ENCODE results near the gene FFAR3. TPM values are rescaled to one million over a fixed set of nuclear protein-coding genes. Genes with fewer than 3 reads are reported as not detected.

The FFAR3 gene
- not detected in 2 replicates for total RNA-seq (2016; rRNA removed; fragmentation: Illumina TruSeq; extraction: Trizol)
- not detected in 2 replicates for total RNA-seq (2016; cell fraction: cytosol; rRNA removed; fragmentation: Illumina TruSeq; extraction: Trizol; ENCODE audit: low read depth)
- not detected in 2 replicates for total RNA-seq (2016; cell fraction: insoluble cytoplasmic fraction; rRNA removed; fragmentation: Illumina TruSeq; extraction: Trizol)
- not detected in 2 replicates for total RNA-seq (2016; cell fraction: membrane; rRNA removed; fragmentation: Illumina TruSeq; extraction: Trizol)
- not detected in 2 replicates for total RNA-seq (2016; cell fraction: nucleus; rRNA removed; fragmentation: Illumina TruSeq; extraction: Trizol)
- polyA plus RNA-seq (2011; rRNA removed), result not detected in 2 replicates
- not detected in 2 replicates for polyA plus RNA-seq (2011; cell fraction: cytosol; rRNA removed)
- not detected in 2 replicates for polyA plus RNA-seq (2011; cell fraction: nucleus; rRNA removed)
- not detected in 2 replicates for polyA plus RNA-seq (2012)
- polyA plus RNA-seq (2016; cell fraction: cytosol; fragmentation: Illumina TruSeq; extraction: Trizol; ENCODE audit: low read depth), result not detected in 2 replicates
- not detected in 2 replicates for polyA plus RNA-seq (2016; cell fraction: insoluble cytoplasmic fraction; fragmentation: Illumina TruSeq; extraction: Trizol; ENCODE audit: low read depth)
- not detected in 2 replicates for polyA plus RNA-seq (2016; cell fraction: membrane; fragmentation: Illumina TruSeq; extraction: Trizol; ENCODE audit: low read depth)
- polyA plus RNA-seq (2016; cell fraction: nucleus; fragmentation: Illumina TruSeq; extraction: Trizol; ENCODE audit: insufficient read depth, low read depth), result not detected in 2 replicates
- polyA minus RNA-seq (2011; rRNA and poly(A)+ RNA removed; ENCODE audit: low replicate concordance), result not detected in 2 replicates
- not detected in 2 replicates for polyA minus RNA-seq (2011; cell fraction: cytosol; rRNA and poly(A)+ RNA removed)
- polyA minus RNA-seq (2011; cell fraction: nucleus; rRNA and poly(A)+ RNA removed), result not detected in 2 replicates
- not detected for Bru-seq, nascent RNA
- BruChase-seq, experiment 1, labeled RNA remaining after a 6-hour chase, result not detected
- BruChase-seq, experiment 2, labeled RNA remaining after a 2-hour chase, result not detected
- long read RNA-seq, experiment 1, result 0 reads
- long read RNA-seq, experiment 2, result 0 reads

GRCh38 chr19:35357867-35358573, at the start of gene FFAR3:
TSS of gene FFAR3 (plus strand) at chr19:35358460. CDS start at chr19:35358891, 431 bp downstream.
- Histone ChIP-seq H3K9ac (ENCODE audit: insufficient read depth, low read depth, low read length) (no peak within 1 kb of the TSS), H3K27ac (ENCODE audit: extremely low read length, insufficient read depth, low read length) (no peak within 1 kb of the TSS), H2AFZ (ENCODE audit: low read length) (no peak within 1 kb of the TSS), H3K4me1 (ENCODE audit: insufficient read depth, low read length) (peaks cover 48% of the 10 kb centered on the region), H3K36me3 (replicated peaks in 1 of 2; ENCODE audit: control insufficient read depth in 1 of 2, insufficient read depth in 2 of 2, low read length in 2 of 2) (no peaks in the 10 kb centered on the region), H3K4me2 (ENCODE audit: low read depth, low read length) (no peak within 1 kb of the TSS), H4K20me1 (ENCODE audit: insufficient read depth, low read length) (no peaks in the 10 kb centered on the region), H3K27me3 (ENCODE audit: control insufficient read depth in 1 of 2, insufficient read depth in 2 of 2, low read length in 2 of 2) (peaks cover 6 to 17% of the 10 kb centered on the region in 2 experiments; a peak in 4 of 5 replicates), H3K79me2 (ENCODE audit: insufficient read depth, low read length) (no peaks in the 10 kb centered on the region), H3K4me3 (replicated peaks in 1 of 3; ENCODE audit: insufficient read depth in 1 of 3, low read depth in 2 of 3, low read length in 3 of 3) (no peak within 1 kb of the TSS), H3K9me3 (ENCODE audit: low read length) (no peaks in the 10 kb centered on the region)
- POLR2A ChIA-PET, result no interaction called here
- CTCF ChIA-PET (ENCODE audit: low intra/inter-chr PET ratio, low total read pairs), result no interaction called here
- ATAC-seq (no peak), FAIRE-seq (no peak), DNase-seq (ENCODE audit: low spot score) (no peak)
- 56% methylated on average over 14 of the region's 18 CpGs for WGBS (ENCODE audit: low lambda C conversion rate)
- BruUV-seq (replicated peaks), result no TSS peak
- intact Hi-C loops (cut with micrococcal nuclease; ENCODE audit: unreplicated experiment), result no loop called here
- no peak for TF ChIP-seq STAT6 (CRISPR knock-in tag; IDR thresholded peaks at IDR 0.05; ENCODE audit: borderline replicate concordance)
- peak; percentile 30; the same call in 1 of the 2 replicates for TF ChIP-seq CEBPB (IDR thresholded peaks at IDR 0.05; ENCODE audit: borderline replicate concordance, low read depth, low read length)
- peak; percentile 86 for TF ChIP-seq CREB1 (IDR thresholded peaks at IDR 0.05)
- TF ChIP-seq CREB1 (CRISPR knock-in tag; IDR thresholded peaks at IDR 0.05), result no peak
- no peak for TF ChIP-seq ZNF547 (CRISPR knock-in tag; IDR thresholded peaks at IDR 0.05)
- TF ChIP-seq KDM5A (IDR thresholded peaks at IDR 0.05; ENCODE audit: borderline replicate concordance, low read length), result no peak
- TF ChIP-seq ATAD3A (CRISPR knock-in tag; IDR thresholded peaks at IDR 0.05), result no peak
- TF ChIP-seq TEAD2 (CRISPR knock-in tag; IDR thresholded peaks at IDR 0.05), result no peak
- TF ChIP-seq ATF7 (IDR thresholded peaks at IDR 0.05), result peak; percentile 86
- TF ChIP-seq ATF7 (CRISPR knock-in tag; IDR thresholded peaks at IDR 0.05), result no peak
- TF ChIP-seq ZNF850 (CRISPR knock-in tag; conservative IDR thresholded peaks at IDR 0.05), result no peak
- TF ChIP-seq ZKSCAN1 (IDR thresholded peaks at IDR 0.05; ENCODE audit: low read length), result no peak
- TF ChIP-seq MTF2 (CRISPR knock-in tag; IDR thresholded peaks at IDR 0.05; ENCODE audit: borderline replicate concordance), result no peak
- TF ChIP-seq, protein P1, sequence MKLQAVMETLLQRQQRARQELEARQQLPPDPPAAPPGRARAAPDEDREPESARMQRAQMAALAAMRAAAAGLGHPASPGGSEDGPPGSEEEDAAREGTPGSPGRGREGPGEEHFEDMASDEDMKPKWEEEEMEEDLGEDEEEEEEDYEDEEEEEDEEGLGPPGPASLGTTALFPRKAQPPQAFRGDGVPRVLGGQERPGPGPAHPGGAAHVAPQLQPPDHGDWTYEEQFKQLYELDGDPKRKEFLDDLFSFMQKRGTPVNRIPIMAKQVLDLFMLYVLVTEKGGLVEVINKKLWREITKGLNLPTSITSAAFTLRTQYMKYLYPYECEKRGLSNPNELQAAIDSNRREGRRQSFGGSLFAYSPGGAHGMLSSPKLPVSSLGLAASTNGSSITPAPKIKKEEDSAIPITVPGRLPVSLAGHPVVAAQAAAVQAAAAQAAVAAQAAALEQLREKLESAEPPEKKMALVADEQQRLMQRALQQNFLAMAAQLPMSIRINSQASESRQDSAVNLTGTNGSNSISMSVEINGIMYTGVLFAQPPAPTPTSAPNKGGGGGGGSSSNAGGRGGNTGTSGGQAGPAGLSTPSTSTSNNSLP (IDR thresholded peaks at IDR 0.05; ENCODE audit: low read depth, low read length), result no peak
- TF ChIP-seq CEBPG (CRISPR knock-in tag; IDR thresholded peaks at IDR 0.05), result peak; percentile 40; the same call in 1 of the 2 replicates
- in situ Hi-C loops (cut with HindIII; ENCODE audit: extremely low pct_ligation_motif_present, low pct_unique_long_range_greater_than_20kb), result no loop called here
